T-helper 1 cell treated with Interleukin-12 subunit alpha and Interleukin-12 subunit beta and Interleukin-4 antibody, amounts not matched to agents 30 ng/mL and 1 ng/mL, for 36 hours (primary cell): ENCODE data around the gene IL18. TPM values are rescaled to one million over a fixed set of nuclear protein-coding genes. Genes with fewer than 3 reads are reported as not detected.
"Not testable (repeated sequence)": the region's sequence is repeated elsewhere in the genome, so short reads cannot be mapped to it uniquely, and the experiment has no call there.

Experiments
- intact Hi-C: fragments of 100-400 bp; cut with micrococcal nuclease; formaldehyde crosslinking; loops from one replicate; pipeline ENCODE4 v1.15.1; 2024
- total RNA-seq: library from RNA; stranded (reverse); gene quantifications from 2 replicates; pipeline ENCODE4 v1.2.3, GENCODE V29; 2022

The IL18 gene
- total RNA-seq, 1 donor from 2014 or later: 0.39 TPM

GRCh38 chr11:112172362-112172994 lies 8.6 kb upstream of the IL18 start:
- intact Hi-C loops: no loop called here

- intact Hi-C loops: no loop called here
These were observed 3.3 kb upstream of the IL18 start, which contains the start of gene TEX12 for GRCh38 chr11:112167145-112167544. Gene TEX12 (plus strand): TSS chr11:112167372. CDS start chr11:112169269, 1,897 bp downstream.

- intact Hi-C loops: no loop called here
These were observed 2.7 kb upstream of the IL18 start for GRCh38 chr11:112166562-112166961.

GRCh38 chr11:112165049-112165448 lies 1.2 kb upstream of the IL18 start:
- intact Hi-C loops: no loop called here

GRCh38 chr11:112162761-112163546 lies 940 bp downstream of the IL18 start:
- intact Hi-C loops: no loop called here

GRCh38 chr11:112162200-112162599 lies 1.7 kb downstream of the IL18 start:
- intact Hi-C loops: not testable (repeated sequence)

- intact Hi-C loops: no loop called here
These were observed 2.9 kb downstream of the IL18 start for GRCh38 chr11:112161012-112161411.

GRCh38 chr11:112160091-112160848 lies 3.6 kb downstream of the IL18 start:
- intact Hi-C loops: no loop called here

- intact Hi-C loops: no loop called here
These were observed 4.5 kb downstream of the IL18 start for GRCh38 chr11:112159098-112160065.

GRCh38 chr11:112156956-112157766 lies 6.7 kb downstream of the IL18 start:
- intact Hi-C loops: no loop called here

- intact Hi-C loops: no loop called here
These were observed 7.5 kb downstream of the IL18 start for GRCh38 chr11:112156153-112156955.

- intact Hi-C loops: no loop called here
These were observed 13.4 kb downstream of the IL18 start for GRCh38 chr11:112150517-112150916.

- intact Hi-C loops: no loop called here
These were observed 20.3 kb downstream of the IL18 start for GRCh38 chr11:112143597-112143996.

GRCh38 chr11:112134473-112134872 lies 29.4 kb downstream of the IL18 start:
- intact Hi-C loops: no loop called here

- intact Hi-C loops: no loop called here
These were observed 31.2 kb downstream of the IL18 start for GRCh38 chr11:112132737-112133136.

GRCh38 chr11:112129656-112130055 lies 34.2 kb downstream of the IL18 start:
- intact Hi-C loops: no loop called here

- intact Hi-C loops: no loop called here
These were observed 35.3 kb downstream of the IL18 start for GRCh38 chr11:112128483-112129121.

GRCh38 chr11:112127056-112127455 lies 36.8 kb downstream of the IL18 start:
- intact Hi-C loops: no loop called here

- intact Hi-C loops: no loop called here
These were observed 40.8 kb downstream of the IL18 start for GRCh38 chr11:112123129-112123528.
